NCI-H524 (cell line): ENCODE results near the gene SMIM26.
"Not testable (repeated sequence)": the region's sequence is repeated elsewhere in the genome, so short reads cannot be mapped to it uniquely, and the experiment has no call there.

Experiments used
- DNase-seq, 2 experiments: peaks; one replicate each; lab custom pipeline; 2025; lab: John Stamatoyannopoulos, UW

The SMIM26 gene

GRCh38 chr20:18566892-18567738, at the start of gene SMIM26:
TSS of gene SMIM26 (plus strand) at chr20:18567432. CDS start at chr20:18567479, 47 bp downstream.
- DNase-seq, result peak; percentile 90 to 96

DNA sequence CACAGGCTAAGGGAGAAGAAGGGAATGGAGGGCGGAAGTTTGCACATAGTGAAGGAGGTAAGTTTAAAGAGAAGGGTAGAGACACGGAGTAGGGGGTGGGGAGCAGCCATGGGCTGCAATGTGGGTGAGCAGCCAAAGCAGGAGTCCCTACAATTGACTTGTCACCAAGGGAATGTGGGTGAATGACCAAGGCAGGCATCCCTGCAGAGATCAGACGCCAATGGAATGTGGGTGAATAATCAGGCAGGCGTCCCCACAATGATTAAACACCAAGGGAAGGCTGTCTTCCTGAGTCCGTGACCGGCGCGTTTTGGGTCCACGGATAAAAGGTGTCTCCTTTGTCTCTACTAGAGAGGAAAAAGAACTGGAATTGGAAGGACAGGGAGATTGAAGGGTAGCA, 45.2 kb upstream of the SMIM26 start:
- DNase-seq, result not testable (repeated sequence)

GRCh38 chr20:18523066-18523465, 44.2 kb upstream of the SMIM26 start:
- DNase-seq, result no peak

DNA sequence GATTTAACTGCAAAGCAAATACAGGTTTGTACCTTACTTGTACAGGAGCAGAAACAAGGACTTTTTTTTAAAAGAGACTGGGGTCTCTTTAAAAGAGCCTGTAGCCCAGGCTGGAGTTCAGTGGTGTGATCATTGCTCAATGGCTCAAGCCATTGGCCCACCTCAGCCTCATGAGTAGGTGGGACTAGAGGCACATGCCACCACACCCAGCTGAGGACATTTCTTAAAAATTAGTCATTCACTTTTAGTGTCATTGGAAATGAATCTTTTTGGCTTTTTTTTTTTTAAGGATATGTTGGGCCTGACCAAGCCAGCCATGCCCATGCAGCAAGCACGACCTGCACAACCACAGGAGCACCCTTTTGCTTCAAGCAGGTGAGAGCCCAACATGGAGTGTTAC, 42.6 kb upstream of the SMIM26 start:
- DNase-seq, result no peak

DNA sequence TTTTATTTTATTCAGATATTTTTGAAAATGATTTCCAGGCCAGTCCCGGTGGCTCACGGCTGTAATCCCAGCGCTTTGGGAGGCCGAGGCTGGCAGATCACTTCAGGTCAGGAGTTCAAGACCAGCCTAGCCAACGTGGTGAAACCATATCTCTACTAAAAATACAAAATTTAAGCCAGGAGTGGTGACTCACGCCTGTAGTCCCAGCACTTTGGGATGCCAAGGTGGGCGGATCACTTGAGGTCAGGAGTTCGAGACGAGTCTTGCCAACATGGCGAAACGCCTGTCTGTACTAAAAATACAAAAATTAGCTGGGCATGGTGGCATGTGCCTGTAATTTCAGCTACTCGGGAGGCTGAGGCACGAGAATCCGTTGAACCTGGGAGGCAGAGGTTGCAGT, 40.5 kb upstream of the SMIM26 start:
- DNase-seq, result not testable (repeated sequence)

- no peak for DNase-seq
Observed at GRCh38 chr20:18527339-18527738, 39.9 kb upstream of the SMIM26 start.

GRCh38 chr20:18527836-18528235, 39.4 kb upstream of the SMIM26 start:
- no peak for DNase-seq

DNA sequence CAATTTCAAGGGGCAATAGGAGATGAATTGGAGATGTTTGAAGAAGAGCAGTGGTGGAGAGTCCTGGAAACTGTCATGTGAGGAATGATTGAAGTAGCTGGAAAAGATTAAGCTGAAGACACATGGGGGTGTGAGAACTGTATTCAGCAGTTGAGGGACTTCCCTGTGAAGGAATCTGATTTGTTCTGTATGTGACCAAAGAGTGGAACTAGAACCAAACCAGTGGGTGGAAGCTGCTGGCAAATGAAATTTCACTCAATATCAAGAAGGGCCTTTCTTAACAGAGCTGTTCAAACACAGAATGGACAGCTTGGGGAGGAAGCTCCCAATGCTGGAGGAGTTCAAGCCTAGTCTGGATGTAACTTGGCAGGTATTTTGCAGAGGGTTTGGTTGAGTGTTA, 38.2 kb upstream of the SMIM26 start:
- DNase-seq, result no peak

- no peak for DNase-seq
Observed at GRCh38 chr20:18532626-18533025, 34.6 kb upstream of the SMIM26 start.

- no peak for DNase-seq
Observed at GRCh38 chr20:18533491-18533890, 33.7 kb upstream of the SMIM26 start.

- no peak for DNase-seq
Observed at GRCh38 chr20:18533978-18534644, 33.1 kb upstream of the SMIM26 start.

- no peak for DNase-seq
Observed at GRCh38 chr20:18537651-18538050, 29.6 kb upstream of the SMIM26 start.

DNA sequence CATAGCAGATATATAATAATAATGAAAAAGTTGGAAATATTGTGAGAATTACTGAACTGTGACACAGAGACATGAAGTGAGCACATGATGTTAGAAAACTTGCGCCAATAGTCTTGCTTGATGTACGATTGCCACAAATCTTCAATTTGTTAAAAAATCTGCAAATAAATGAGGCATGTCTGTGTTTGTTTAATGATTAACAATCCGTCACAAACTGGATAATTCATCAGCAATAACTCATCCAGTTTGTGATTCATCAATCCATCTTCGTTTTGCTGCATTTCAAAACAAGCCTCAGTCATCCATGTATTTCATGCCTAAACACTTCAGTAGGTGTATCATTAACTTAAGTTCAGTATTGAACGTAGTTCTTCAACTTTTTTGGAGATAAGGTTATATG, 25.5 kb upstream of the SMIM26 start:
- no peak for DNase-seq

- DNase-seq, result no peak
Observed at GRCh38 chr20:18543216-18543615, 24.0 kb upstream of the SMIM26 start.

DNA sequence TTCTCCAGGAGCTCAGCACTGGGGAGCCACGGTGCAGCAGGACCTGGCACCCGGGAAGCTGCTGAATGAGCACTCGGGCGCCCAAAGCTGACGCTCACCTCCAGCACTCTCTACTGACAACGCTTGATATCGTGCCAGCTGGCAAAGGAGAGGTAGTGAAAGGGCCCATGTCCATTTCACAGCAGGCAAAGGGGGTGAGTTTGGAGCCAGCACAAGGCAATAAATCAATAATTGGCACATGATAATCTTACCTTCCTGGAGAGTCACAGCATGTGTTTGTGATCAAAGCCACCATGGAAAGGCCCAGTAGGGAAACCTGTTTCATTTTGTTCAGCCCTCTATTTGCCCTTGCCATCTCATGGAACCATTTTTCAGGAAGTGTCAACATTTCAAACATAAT, 23.3 kb upstream of the SMIM26 start:
- DNase-seq, result no peak

GRCh38 chr20:18545566-18545965, 21.7 kb upstream of the SMIM26 start:
- DNase-seq, result no peak

- DNase-seq, result no peak
Observed at GRCh38 chr20:18548465-18548864, 18.8 kb upstream of the SMIM26 start.

- DNase-seq, result no peak
Observed at GRCh38 chr20:18553746-18554145, 13.5 kb upstream of the SMIM26 start.

GRCh38 chr20:18567739-18568091, 483 bp downstream of the SMIM26 start:
- DNase-seq, result peak in 1 of 2 experiments; percentile 30

DNA sequence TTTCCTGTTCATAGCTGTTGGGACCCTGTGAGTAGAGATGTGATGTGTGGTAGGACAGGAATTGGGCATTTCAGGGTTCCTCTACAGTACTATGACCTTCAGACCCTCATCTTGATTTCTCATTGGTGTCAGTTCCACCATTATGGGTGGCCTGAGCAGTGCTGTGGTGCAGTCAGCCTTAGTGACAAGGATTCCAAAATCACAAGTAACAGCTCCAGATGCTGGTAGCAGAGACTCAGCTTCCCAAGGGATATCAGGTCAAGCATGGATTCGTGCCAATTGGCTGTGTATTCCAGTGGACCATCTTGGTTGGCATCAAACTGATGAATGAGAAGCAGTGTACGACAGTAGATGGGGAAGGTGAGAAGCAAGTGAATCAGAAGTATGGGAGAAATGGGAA, 3.8 kb downstream of the SMIM26 start:
- DNase-seq, result no peak

- DNase-seq, result no peak
Observed at GRCh38 chr20:18571578-18571977, 4.3 kb downstream of the SMIM26 start.

GRCh38 chr20:18577942-18578341, 10.7 kb downstream of the SMIM26 start:
- peak in 1 of 2 experiments; percentile 36 for DNase-seq

DNA sequence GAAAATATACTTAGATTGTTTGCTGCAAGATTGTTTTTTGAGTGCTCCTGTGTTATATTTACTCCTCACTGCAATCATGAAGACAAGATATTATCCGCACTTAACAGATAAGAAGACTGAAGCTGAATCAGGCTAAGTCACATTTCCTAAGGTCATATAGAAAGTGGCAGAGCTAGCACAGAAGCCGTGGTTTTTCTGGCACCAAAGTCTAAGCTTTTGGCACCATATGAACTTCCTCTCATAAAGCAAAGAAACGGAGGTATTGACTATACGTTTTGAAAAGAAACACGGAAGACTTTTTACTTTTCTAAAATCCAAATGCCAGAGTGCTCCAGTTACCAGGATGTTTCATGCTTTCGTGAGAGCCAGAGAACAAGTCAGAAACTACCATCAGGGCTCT, 11.3 kb downstream of the SMIM26 start:
- no peak for DNase-seq

- no peak for DNase-seq
Observed at GRCh38 chr20:18580012-18580411, 12.8 kb downstream of the SMIM26 start.
